ENCODE data around the gene ENPP1.

ENPP1 gene

DNA sequence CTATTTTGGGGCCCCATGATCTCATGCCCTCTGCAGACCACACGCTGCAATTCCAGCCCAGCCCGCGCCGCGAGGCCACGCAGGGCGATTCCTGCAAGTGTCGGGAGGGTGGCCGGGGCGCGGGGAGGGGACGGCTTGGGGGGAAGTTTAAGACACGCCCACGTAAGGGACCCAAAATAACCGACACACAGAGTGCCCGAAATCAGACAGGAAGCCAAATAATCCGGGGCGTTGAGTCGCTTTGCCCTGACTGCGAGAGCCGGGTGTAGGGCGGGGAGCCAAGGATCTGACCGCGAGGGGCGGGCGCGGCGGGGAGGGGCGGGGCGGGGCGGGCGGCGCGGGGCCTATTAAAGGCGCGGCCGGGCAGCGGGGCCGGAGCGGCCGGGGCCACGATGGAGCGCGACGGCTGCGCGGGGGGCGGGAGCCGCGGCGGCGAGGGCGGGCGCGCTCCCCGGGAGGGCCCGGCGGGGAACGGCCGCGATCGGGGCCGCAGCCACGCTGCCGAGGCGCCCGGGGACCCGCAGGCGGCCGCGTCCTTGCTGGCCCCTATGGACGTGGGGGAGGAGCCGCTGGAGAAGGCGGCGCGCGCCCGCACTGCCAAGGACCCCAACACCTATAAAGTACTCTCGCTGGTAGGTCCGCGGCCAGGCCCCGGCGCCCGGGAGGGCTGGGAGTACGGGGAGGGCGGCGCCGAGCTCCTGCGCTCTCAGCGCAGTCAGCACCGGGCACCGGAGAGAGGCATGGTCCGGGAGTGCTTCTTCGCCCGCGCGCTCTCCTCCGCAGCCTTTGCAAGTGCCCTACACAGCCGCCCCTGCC, at the start of gene ENPP1:
Gene ENPP1 (plus strand): TSS at position 377 of the 816 bp plus-strand sequence. CDS start 16 bp downstream, at position 393.
- peak; percentile 8 to 18 for DNase-seq (ENCODE audit: low read depth in 2 of 2)

DNA sequence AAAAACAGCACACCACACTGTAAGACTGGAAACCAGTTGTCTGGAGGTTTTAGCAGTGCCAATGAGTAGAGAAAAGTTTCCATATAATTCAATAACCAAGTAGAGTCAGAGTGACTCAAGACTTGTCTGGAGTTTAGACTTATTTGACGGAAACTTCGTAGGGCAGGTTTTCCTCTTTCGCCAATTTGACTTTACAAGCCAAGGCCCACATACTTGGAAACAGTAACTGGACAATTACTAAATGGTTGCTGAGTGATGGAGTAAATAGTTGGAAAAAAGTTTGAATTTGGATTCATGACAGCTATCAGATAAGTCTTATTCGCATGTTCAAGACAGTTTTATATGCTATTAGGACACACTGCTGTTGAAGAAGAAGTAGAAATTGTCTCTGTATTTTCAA, 48.9 kb upstream of the ENPP1 start:
- no peak for DNase-seq (ENCODE audit: low read depth in 2 of 2)

DNA sequence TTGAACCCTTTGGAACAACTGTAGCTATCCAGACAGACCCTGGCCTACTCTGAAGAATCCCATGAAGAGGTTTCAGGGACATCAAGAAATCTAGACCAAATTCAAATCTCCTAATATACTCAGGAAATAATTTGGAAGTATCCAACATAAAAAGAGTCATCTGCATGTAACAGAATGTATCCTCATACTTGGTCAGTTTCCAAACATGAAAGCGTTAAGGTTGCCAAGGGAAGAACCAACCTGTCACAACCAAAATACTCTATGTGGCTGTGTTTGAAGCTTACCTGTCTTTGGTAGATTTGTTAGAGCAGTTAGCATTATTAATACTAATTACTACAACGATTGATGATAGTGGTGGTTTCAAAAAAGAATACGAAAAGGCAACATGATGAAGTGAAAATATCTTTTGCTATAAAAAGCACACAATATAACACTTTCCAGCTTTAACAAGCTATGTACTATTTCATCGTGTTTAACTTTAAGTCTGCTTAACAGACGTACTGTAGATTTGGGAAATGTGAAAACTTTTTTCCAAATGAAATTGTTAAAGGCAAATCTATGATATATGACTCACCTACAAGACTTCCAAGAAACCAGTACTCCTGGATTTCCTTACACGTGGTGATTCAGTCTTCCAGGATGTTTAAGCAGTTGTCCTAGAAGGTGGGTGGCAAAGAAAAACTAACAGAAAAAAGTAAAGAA, 46.6 kb upstream of the ENPP1 start:
- no peak for DNase-seq (ENCODE audit: low read depth in 2 of 2)

DNA sequence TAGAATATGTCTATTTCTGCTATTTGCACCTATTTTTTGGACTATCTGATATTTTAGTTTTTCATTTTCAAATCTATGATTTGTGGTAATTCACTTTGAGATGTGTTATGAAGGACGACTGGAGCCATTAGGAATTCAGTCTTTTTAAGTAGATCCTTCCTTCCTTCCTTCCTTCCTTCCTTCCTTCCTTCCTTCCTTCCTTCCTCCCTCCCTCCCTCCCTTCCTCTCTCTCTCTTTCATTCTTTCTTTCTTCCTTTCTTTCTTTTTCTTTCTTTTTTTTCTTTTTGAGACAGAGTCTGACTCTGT, 46.1 kb upstream of the ENPP1 start:
- DNase-seq (ENCODE audit: low read depth in 2 of 2): no peak

DNA sequence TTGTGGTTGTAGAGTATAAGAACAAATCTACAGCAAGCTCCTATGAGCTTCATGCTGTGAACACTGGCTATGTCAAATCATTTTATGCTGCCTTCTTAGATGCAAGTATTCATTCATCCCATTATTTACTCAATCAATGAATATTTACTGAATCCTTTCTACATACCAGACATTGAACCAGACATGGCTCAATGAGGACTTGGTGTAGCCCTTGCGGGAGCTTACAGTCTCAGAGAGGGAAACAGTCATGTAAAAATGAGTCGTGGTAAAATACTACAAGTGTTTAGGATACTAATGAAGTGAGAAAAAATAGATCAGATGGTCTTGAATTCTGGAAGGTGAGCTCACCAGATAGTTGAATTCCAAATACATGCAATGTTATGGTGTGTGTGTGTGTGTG, 44.8 kb upstream of the ENPP1 start:
- no peak for DNase-seq (ENCODE audit: low read depth in 2 of 2)

DNA sequence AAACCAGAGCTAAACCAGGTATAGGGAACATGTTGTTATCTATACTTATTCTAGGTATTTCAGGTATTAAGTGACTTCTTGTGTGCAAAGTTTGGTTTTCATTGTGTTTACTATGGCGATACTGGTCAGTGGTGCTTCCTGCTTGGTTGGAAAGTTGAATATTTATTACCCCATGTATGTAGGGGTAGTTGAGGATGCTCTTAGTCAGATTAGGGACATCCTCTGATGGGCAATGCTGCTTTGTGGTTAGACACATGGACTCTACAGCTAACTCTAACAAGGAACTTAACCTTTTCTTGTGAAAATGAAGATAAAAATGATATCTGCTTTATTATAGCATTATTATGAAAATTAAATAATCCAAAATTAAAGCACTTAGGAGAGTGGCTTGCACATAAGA, 44.1 kb upstream of the ENPP1 start:
- no peak for DNase-seq (ENCODE audit: low read depth in 2 of 2)

DNA sequence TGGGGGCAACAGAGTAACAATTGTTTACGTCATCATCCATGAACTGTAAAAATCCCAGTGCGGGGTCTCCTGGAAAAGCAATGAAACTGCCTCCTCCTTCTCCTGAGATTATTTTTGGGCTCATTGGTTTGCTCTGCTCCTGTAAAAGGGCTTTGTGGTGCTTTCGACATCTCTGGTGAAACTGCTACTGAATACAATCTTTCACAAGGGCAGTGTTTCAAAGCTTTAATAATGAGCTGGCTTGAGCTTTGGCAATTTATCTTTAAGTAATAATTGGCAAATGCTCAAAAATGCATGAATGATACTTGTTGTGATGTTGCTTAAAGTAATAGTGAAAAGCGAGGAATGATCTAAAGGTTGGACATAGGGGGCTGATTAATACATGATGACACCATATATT, 43.5 kb upstream of the ENPP1 start:
- no peak for DNase-seq (ENCODE audit: low read depth in 2 of 2)

DNA sequence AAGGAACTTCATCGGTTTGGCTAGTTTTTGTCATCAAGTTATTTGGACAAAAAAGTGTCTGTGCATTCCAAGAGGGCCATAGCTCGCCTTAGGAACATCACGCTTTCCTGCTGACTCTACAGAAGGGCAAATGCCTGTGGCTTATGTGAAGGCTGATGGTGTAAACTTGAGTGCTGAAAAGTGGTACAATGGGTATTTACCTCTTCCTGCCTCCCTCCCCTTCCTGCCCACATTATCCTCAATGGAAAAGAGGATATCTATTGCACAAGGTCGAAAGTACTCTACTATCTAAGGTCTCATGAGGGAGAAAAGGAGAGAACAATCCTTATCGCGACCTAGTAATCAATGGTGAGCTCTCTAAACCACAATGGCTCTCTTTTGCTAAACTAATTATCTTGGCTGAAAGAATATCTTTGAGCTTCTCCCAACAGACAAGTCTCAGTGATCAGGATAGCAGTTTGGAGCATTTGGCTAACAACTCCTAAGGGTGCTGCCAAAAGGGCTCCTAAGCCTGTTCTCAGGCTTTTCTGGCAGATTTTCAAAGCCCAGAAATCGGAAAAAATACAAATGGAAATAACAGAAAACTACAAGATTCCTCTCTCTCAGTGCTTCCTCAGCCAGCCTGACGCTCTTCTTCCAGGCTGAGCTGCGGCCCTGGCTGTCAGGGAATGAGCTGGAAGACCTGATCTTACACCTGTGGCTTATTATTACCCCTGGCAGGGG, 42.6 kb upstream of the ENPP1 start:
- DNase-seq (ENCODE audit: low read depth in 2 of 2): no peak

DNA sequence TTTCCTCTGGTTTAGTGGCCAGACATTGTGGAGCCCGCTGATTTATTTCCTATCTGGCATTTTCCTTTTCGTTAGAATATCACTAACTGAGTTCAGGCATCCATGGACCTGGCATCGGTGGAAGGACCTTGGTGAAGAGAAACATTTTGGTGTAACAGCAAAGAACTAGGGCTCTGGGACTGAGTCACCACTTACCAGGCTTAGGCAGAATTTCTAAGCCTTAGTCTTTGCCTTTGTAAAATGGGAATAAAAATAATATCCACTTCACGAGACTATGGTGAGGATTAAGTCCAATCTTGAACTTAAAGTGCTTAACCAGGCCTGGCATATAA, 42.0 kb upstream of the ENPP1 start:
- no peak for DNase-seq (ENCODE audit: low read depth in 2 of 2)

DNA sequence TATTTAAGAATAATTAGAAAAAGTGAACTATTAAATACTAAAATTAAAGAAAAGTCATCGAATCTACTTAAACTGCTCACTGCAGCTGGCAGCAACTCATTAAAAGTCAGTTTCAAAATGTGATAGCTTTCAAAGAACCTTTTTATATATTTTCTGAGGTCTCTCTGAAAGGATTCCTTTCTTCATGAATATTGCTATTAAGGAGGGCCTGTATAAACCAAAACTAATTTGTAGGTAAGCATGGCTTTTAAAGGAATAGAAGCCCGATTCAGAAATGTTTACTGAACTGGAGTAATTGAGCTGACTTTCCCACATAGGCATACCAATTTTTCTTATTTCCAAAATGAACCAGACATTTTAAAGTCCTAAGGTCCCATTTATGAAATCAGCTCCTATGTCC, 41.2 kb upstream of the ENPP1 start:
- DNase-seq (ENCODE audit: low read depth in 2 of 2): no peak

DNA sequence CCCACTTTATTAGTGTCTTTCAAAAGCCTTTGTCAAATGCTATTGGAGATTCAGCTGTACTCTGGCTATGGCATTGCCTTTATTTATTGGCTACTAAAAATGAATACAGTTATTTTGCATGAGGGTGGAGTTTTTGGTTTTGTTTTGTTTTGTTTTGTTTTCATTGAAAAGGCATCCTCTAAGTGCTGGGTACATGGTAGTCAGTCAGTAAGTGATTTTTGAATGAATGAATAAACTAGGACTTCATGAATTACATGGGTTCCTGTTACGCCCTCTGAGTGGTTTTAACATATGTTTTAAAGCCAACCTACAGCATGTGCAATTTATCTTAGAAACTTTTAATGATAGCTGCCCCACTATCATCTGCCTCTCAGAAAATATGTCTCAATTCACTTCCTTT, 38.9 kb upstream of the ENPP1 start:
- DNase-seq (ENCODE audit: low read depth in 2 of 2): no peak

DNA sequence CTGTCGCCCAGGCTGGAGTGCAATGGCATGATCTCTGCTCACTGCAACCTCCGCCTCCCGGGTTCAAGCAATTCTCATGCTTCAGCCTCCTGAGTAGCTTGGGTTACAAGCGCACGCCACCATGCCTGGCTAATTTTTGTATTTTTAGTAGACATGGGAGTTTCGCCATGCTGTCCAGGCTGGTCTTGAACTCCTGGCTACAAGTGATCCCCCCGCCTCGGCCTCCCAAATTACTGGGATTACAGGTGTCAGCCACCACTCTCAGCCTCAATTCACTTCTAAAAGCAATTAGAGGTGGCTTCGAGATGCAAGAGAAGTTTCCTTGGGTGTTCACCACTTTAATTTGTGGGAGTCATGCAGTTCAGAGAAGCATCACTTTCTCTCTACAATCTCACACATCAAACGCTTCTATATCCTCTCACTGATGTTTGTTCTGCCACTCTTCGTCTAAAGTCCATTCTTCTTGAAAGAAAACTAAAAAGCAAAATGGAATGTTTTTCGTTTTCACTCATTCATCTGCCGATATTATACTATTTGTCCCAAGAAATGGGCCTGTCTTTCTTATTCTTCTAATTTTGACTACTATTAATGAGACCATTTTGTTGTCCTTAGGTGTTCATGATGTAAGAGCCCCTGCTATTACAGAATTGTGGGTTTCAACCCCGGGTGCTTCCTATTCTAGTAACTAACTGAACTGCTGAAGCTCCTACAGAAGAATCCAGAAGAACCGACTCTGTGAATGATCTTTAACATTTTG, 38.3 kb upstream of the ENPP1 start:
- no peak for DNase-seq (ENCODE audit: low read depth in 2 of 2)

DNA sequence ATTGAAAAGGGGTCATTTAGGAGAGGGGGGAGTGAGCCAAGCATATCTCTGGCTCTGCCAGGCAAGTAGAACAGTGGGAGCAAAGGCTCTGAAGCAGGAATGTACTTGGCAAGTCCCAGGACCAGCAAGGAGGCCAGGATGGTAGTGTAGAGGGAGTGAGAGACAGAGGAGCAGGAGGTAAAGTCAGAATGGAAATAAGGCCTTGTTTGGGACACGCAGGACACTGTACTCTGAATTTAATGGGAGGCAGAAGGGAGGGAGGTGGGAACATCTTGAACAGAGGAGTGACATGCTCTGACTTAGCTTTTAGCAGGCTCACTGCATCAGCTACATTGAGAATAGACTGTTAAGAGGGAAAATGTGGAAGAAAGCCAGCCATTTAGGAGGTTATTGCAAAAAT, 37.0 kb upstream of the ENPP1 start:
- DNase-seq (ENCODE audit: low read depth in 2 of 2): no peak

DNA sequence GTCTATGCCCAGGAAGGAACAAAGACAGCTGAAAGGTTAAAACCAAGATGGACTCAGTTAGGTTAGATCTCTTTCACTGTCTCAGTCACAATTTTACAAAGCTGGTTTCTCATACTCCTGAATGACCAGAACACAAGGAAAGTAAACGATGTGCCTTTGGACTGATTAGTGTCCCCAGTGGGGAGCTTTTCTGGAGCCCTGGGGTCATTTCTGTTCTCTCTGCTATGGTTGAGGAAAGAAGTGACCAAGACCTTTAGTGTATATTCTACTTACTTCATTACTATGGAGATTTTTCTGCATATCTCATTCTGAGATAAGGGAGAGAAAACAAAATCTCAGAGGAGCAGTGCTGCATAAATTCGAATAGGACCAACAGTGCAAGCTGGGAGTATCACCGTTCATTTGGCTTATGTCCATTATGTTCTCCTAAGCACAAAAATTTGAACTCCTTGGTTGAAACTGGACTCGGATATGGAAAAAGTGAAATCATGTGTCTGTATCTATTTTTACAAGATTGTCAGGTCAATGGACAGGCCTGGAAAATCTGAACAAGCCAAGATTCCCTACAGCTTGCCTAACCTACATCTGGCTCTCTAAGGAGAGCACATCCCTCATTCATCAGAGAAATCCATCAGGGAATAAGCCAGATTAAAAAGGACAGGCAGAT, 34.4 kb upstream of the ENPP1 start:
- no peak for DNase-seq (ENCODE audit: low read depth in 2 of 2)

DNA sequence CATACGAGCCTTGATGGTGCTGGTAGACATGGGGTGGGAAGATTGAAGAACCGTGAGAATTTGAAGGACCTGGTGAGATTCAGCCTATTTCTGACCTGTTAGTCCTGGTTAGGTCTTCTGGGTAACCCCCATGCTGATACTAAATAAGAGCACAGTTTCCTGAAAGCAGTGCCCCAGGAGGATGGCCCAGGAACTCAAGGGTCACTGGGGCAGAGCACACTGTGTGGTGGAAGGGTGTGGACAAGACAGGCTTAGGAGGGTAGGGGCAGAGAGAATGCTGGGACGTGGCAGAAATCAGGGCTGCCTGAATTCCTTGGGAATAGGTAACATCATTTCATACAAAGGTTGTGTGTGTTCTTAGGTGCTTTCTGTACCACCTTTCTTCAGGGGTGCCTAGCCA, 31.9 kb upstream of the ENPP1 start:
- DNase-seq (ENCODE audit: low read depth in 2 of 2): no peak

DNA sequence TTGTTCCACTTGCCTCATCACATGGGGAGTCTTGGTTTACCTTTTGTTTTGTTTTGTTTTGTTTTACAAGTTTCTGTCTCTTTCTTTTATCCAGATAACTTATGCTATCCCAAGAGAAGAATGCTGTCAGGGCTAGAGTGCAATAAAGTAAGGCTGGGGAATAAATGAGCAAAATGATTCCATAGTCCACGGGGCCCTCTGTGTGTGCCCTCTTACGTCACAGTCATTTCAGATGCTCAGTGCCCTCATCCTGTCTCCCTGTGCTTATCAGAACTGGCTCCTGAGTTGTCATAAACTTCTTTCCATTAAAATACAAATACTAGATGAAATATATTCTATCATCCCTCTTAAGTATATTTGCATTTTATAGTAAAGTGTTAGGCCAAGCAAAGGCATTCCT, 30.8 kb upstream of the ENPP1 start:
- DNase-seq (ENCODE audit: low read depth in 2 of 2): no peak

DNA sequence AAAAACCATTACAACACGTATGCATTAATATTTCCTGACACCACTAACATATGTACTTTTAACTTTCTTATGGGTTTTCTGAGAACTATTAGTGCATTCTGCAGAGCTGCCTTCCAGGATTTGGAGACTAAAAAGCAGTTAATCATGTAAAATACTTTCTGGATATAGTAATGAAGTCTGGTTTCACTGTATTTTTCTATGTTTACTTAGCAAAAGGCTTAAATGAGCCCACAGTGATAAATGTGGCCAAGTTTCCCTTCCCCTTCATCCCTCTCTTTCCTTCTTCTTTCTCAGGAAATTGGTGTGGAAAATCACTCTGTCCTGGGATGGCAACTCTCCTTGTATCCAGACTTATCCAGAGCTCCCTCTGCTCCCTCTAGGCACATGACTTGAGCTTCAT, 29.7 kb upstream of the ENPP1 start:
- no peak for DNase-seq (ENCODE audit: low read depth in 2 of 2)

DNA sequence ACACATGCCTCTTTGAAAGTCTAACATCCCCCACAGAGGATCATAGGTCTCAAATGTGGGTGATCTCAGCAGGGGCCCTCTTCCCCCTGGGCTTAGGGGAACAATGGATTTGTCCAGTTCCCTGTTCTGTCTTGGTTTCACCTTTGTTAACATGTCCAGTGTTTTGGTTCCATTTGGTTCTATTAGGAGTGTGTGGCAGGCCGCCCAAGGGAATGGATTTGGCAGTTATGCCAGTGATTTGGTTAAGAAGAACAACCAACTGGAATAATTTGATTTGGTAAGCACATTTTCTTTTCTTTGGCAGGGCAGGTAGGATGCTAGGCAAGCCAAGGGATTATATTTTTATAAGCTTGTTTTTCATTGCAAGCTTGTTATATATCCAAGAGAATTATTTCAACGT, 28.5 kb upstream of the ENPP1 start:
- DNase-seq (ENCODE audit: low read depth in 2 of 2): no peak

DNA sequence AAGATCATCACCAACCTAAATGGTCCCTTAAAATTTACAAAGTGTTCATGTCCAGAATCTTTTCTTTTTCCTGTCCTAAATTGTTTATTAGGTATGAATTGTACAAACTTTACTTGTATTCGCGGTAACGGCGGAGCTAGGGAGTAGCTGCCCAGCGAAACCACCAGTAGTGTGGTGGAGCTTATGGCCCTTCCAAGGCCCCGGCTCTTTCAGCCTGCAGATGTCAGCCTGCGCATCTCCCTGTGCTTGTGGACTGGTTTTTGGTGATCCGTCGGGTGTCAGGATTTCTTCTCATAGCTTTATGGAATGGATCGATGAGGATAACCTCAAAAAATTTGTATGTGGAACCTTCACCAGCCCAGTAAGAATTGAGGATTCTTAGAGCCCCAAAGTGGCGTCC, 27.2 kb upstream of the ENPP1 start:
- DNase-seq (ENCODE audit: low read depth in 2 of 2): no peak

DNA sequence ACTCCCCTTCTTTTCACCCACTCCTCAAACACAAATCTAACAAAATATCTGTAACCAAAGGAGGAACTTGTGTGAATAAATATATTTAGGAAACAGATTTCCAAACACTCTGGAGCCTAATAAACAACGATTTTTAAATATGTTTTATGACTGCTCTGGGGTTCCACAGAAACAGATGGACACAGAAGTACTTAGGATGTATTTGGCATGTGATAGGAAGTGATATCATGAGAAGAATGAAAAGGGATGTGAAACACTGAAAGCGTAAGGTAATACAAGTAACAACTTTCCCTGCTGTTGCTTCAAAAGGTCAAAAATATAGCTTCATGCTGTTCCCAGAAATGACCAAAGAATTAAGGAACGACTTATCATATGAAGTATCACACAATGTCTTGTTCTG, 26.1 kb upstream of the ENPP1 start:
- DNase-seq (ENCODE audit: low read depth in 2 of 2): no peak

DNA sequence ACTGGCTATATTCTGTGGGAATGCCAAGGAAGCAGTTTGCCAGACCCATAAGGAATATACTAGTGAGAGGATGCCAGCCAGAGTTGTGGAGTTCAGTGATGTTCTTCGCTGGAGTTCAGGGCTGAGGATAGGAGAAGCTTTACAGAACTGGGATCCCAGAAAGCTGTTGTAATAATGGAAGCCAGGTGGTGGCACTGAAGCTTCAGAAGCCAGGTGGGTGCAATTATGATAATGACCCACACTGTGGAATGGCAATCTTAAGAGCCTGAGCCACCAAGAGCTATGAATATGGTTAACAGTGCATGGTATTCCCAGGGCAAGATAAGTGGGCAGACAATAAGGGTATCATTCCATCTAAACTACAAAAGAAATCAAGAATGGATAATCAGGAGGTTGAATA, 25.1 kb upstream of the ENPP1 start:
- DNase-seq (ENCODE audit: low read depth in 2 of 2): no peak

DNA sequence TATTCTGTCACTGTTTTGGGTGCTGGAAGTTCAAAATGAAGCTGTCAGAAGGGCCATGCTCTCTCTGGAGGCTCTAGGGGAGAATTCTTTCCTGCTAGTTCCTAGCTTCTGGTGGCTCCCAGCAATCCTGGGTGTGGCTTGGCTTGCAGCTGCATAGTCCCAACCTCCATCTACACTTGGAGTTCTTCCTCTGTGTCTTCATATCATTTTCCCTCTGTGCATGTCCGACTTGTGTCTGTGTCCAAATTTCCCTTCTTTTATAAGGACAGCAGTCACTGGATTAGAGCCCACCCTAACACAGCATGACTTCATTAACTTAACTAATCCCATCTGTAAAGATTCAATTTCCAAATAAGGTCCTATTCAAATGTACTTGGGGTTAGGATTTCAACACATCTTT, 23.3 kb upstream of the ENPP1 start:
- DNase-seq (ENCODE audit: low read depth in 2 of 2): no peak
